GM19328 (cell line): ENCODE results near the gene SREK1.
"Not testable (repeated sequence)": the region's sequence is repeated elsewhere in the genome, so short reads cannot be mapped to it uniquely, and the experiment has no call there.

Experiments used
- ATAC-seq: cut with Tn5 transposase; IDR thresholded peaks from one replicate; pipeline ENCODE4 v1.9.1; 2021; ENCODE audit warnings: mild to moderate bottlenecking, moderate library complexity; ENCODE audit not compliant: unreplicated experiment

The SREK1 gene

DNA sequence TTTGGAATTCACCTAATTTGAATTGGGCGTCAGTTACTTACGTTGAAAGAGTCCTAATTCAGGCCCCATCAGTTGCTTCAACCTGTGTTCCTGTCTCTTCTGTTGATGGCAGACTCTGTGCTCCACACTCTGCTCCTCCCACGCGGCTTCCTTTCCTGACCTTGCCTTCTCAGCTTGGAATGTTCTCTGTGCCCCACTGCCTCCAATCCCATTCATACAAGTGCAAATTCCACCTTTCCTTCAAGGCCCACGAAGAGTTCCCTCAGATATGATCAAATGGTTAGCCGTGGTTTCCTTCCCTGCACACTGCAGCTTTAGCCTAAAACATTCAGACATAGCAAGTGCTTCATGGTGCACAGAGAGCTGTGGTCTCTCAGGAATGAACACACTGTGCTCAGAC lies 65.7 kb downstream of the SREK1 start:
- ATAC-seq, result no peak

DNA sequence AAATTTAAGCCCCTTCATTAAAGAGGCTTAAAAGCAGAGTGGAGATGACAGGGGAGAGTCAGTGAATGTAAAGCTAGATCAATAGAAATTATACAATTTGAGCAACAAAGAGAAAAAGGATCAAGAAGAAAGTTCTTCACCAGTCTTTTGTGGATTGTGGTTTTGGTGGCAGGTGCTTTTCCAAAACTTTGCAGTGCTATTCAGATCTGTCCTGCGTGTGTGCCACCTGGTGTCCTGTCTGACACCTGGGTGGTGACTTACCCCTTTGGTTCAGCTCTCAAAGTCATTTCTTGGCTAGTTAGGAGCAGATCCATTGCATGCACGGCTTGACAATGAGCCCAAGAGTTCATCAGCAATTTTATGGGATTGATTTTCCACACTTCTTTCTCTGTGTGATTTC lies 69.4 kb downstream of the SREK1 start:
- ATAC-seq, result no peak

DNA sequence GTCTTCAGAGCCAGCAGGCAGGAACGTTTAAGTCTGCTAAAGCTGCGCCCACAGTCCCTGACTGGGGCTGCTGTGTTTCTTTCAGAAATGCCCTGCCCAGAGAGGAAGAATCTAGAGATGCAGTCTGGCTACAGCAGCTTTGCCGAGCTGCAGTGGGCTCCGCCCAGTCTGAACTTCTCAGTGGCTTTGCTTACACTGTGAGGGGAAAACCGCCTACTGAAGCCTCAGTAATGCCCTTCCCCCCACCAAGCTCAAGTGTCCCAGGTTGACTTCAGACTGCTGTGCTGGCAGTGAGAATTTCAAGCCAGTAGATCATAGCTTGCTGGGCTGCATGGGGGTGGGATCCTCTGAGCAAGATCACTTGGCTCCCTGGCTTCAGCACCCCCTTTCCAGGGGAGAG lies 78.4 kb downstream of the SREK1 start:
- no peak for ATAC-seq

DNA sequence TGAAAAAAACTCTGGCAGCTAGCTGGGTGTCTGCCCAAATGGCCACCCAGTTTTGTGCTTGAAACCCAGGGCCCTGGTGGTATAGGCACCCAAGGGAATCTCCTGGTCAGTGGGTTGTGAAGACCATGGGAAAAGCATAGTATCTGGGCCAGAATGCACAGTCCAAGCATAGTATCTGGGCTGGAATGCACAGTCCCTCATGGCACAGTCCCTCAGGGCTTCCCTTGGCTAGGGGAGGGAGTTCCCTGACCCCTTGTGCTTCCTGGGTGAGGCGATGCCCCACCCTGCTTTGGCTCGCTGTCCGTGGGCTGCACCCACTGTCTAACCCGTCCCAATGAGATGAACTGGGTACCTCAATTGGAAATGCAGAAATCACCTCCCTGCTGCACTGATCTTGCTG lies 78.8 kb downstream of the SREK1 start:
- ATAC-seq, result not testable (repeated sequence)

DNA sequence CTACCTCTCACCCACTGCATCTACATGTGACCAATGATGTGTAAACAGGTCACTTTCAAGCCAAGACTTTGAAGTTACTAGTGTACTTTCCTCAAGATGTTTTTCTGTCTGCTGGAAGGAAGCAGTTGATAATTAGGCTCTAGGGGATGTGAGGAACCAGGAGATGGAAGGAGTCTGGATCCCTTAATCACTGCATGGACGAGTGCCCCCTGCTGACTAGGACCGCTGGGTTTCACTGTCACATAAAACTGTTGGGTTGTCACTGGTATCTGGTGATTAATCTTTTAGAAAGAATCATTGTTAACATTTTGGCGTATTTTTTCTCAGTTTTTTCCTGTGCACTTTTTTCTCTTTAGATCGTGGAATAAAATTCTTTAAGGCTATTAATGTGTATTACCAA lies 79.5 kb downstream of the SREK1 start:
- no peak for ATAC-seq

DNA sequence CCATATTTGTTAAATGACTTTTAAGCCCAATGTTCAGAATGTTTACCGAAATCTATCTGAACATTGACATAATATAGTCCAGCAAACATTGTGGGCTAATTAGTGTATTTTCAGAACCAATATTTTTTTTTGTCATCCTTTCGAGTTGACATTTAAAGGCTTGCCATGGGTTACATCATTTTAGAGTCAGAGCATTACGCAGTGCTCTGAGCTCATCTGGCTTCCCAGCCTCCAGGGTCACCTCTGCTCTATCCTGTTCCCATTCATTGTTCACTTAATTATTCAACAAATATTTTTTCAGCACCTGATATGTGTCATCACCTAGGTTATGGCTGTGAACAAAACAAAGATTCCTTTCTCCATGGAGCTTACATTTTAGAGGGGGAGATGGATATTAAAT lies 80.2 kb downstream of the SREK1 start:
- ATAC-seq, result no peak

DNA sequence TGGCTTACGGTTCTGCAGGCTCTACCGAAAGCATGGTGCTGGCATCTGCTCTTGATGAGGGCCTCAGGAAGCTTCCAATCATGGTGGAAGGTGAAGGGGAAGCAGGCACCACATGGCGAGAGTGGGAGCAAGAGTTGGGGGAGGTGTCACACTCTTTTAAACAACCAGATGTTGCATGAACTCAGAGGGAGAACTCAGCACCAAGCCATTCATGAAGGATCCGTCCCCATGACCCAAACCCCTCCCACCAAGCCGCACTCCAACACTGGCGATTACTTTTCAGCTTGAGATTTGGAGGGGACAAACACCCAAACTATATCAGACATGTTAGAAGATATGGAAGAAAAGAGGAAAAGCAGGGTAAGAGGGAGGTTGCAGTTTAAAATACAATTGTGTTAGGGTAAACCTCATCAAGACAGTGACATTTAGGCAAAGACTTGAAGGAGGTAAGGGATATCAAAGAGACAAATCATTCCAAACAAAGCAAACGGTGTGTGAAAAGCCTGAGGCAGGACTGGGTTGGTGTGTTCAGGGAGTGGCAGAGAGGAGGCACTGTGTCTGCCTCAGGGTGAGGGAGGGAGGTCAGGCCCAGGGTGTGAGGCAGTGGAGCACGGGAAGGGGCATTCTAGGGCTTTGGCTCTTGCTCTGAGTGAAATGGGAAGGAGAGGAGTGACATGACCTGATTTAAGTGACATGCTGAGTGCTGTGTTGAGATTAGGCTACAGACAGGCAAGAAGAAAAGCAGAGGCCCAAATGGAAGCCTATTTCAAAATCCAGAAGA lies 80.9 kb downstream of the SREK1 start:
- no peak for ATAC-seq

DNA sequence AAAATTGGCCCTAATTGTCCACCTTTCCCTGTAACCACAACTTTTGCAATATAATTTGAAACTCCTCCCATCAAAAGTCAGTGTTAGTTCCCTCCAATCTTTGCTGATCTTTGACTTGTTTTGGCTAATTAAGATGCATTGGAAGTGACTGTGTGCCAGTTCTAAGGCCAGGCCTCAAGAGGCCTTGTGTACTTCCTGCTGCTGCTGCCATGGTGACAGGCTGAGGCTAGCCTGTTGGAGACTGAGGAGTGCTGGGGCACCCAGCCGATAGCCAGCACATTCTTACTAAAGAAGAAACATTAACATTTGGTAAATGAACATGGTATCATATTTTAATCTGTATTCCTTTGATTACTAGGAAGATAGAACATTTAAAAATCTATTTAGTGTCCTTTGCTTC lies 86.5 kb downstream of the SREK1 start:
- ATAC-seq, result no peak

DNA sequence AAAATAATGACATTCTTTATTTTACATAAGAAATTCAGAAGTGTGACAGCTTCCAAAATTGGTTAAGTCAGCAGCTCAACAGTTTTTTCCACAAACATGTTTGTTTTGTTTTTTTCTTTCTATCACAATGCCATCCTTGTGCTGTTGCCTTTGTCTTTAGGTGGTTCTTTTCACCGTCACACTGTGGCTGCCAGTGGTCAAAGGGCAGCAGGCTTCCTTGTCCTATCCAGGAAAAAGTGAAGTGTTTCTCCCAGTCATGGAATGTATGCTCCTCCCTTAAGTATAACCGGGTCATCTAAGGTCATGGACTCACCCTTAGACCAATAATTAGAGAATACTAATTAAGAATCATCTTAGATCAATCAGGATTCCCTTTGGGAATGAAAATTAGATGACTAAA lies 87.4 kb downstream of the SREK1 start:
- ATAC-seq, result no peak

DNA sequence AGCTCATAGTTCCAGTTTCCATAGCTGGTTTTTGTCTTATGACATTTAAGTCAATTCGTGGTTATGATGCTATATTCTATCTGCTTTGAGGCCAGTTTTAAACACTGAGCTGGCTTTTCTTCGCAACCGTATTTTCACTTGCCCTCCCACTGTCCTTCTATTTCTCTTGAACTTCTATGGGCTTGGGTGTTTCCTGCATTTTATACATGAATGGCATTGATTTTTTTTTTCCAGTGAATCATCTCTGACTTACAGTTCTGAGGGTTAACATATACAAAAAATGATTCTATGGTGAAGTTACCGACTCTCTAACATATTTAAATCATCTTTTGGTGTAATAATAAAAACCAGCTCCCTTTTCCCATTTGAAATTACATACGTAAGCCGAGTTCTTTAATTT lies 88.2 kb downstream of the SREK1 start:
- ATAC-seq, result no peak

DNA sequence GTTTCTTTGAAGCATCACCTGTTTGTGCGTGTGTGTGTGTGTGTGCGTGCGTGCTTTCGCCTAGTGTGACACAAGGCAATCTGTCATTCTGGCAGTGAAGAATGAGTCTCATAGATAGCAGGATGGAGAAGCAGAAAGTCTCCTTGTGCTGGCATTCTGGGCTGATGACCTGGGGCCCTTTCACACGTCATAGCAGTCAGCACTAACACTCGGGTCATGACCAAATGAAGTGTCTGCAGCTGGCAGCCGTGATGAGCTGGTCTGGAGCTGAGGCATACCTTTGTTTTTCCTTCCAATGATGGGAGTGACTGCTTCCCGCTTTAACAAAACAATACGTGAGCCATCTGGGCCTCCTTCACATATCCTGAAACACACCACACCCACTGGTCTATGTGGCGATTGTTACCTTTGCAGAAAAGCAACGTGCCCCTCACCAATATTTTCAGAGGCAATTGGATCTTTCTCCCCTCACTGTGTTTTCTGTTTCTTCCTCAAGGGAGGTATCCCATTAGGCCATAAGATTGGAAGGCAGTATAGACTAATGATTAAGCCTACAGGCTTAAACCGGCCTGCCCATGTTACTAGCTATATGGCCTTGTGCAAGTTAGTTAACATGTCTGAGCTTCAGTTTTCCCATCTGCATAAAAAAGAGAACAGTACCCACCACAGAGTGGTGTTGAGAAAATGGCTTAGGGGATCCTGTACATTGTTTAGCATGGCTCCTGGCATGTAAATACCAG lies 88.8 kb downstream of the SREK1 start:
- ATAC-seq, result no peak
